Breast epithelium (tissue), 4 donors: Measurements from ENCODE around the gene PAPSS1. TPM values are rescaled to one million over a fixed set of nuclear protein-coding genes. Genes with fewer than 3 reads are reported as not detected.

Source experiments
- DNase-seq, 2 donors: peaks; one replicate each; pipeline ENCODE4 v3.0.0-alpha.2; 2019; ENCODE audit warnings: low spot score in 2 of 2
- H3K27ac ChIP-seq, 2 donors: fragments of 200-600 bp; sonication (generic) in 1 of 2; one replicate each; pipeline ENCODE4 v1.5.1; 2016 to 2019; ENCODE audit warnings: mild to moderate bottlenecking in 1 of 2
- H3K27me3 ChIP-seq, 2 donors: fragments of 200-600 bp; sonication (generic) in 1 of 2; one replicate each; pipeline versions ENCODE4 v1.5.1 to v1.6.0; 2017 to 2019; ENCODE audit warnings: control low read depth in 1 of 2, mild to moderate bottlenecking in 1 of 2
- H3K36me3 ChIP-seq: fragments of 200-600 bp; one replicate; pipeline ENCODE4 v1.5.1; 2019
- H3K4me1 ChIP-seq, 2 donors: fragments of 200-600 bp; sonication (generic); one replicate each; pipeline ENCODE4 v1.5.1; 2016 to 2019; ENCODE audit warnings: control low read depth in 1 of 2
- H3K4me3 ChIP-seq, 3 donors: fragments of 200-600 bp; sonication (generic); 1 replicate in 2 of 3; 2 replicates in 1 of 3; pipeline ENCODE4 v1.5.1; 2016 to 2019; ENCODE audit warnings: mild to moderate bottlenecking in 3 of 3, moderate library complexity in 2 of 3
- H3K9me3 ChIP-seq, 2 donors: fragments of 200-600 bp; sonication (generic) in 1 of 2; one replicate each; pipeline ENCODE4 v1.5.1; 2016 to 2019; ENCODE audit warnings: control low read depth in 1 of 2
- CTCF ChIP-seq, 3 donors: fragments of 450-650 bp; IDR thresholded peaks; one replicate each; pipeline ENCODE4 v1.5.1; 2016 to 2017; ENCODE audit warnings: antibody characterized with exemption in 3 of 3, mild to moderate bottlenecking in 3 of 3, moderate library complexity in 3 of 3
- POLR2A ChIP-seq: fragments of 450-650 bp; IDR thresholded peaks from one replicate; pipeline ENCODE4 v1.6.1; 2016; ENCODE audit warnings: antibody characterized with exemption, mild to moderate bottlenecking, moderate library complexity
- POLR2AphosphoS5 ChIP-seq, 3 donors: sonication (generic); formaldehyde crosslinking; IDR thresholded peaks; one replicate each; pipeline ENCODE4 v1.6.1; 2017; ENCODE audit warnings: antibody characterized with exemption in 3 of 3
- intact Hi-C: fragments of 100-400 bp; cut with DNase I; formaldehyde crosslinking; loops from one replicate; pipeline ENCODE4 v1.15.1; 2023; ENCODE audit warnings: low total_unique reads
- total RNA-seq, 3 donors: library from RNA; depleted of rRNA; stranded (reverse); fragments of >200 nt; gene quantifications; one replicate each; pipeline ENCODE4 v1.1.0, GENCODE V29; 2016

PAPSS1 gene
- total RNA-seq, 3 donors from 2014 or later, result 40.6 to 65.7 (median 44.2) TPM

- no peak overlapping the region for H3K4me3 ChIP-seq
- no peaks in the 10 kb centered on the region for H3K36me3 ChIP-seq
- intact Hi-C loops, result no loop called here
- H3K9me3 ChIP-seq, result peaks cover 0 to 9% of the 10 kb centered on the region in 2 donors
- no peak overlapping the region for H3K27ac ChIP-seq
- H3K27me3 ChIP-seq, result no peaks in the 10 kb centered on the region
- DNase-seq, result no peak
- no peak for TF ChIP-seq POLR2AphosphoS5 (IDR thresholded peaks at IDR 0.05)
- no peak for TF ChIP-seq POLR2A
- no peak for TF ChIP-seq CTCF (IDR thresholded peaks at IDR 0.05)
- no peaks in the 10 kb centered on the region for H3K4me1 ChIP-seq
Measured at GRCh38 chr4:107579099-107579498, 140.9 kb downstream of the PAPSS1 start.

- intact Hi-C loops, result no loop called here
- Histone ChIP-seq H3K27me3 (no peaks in the 10 kb centered on the region), H3K27ac (no peak overlapping the region), H3K4me3 (no peak overlapping the region), H3K36me3 (no peaks in the 10 kb centered on the region), H3K4me1 (no peaks in the 10 kb centered on the region), H3K9me3 (peaks cover 0 to 4% of the 10 kb centered on the region in 2 donors)
- DNase-seq, result no peak
- no peak for TF ChIP-seq POLR2AphosphoS5 (IDR thresholded peaks at IDR 0.05)
- no peak for TF ChIP-seq CTCF (IDR thresholded peaks at IDR 0.05)
- TF ChIP-seq POLR2A, result no peak
Measured at GRCh38 chr4:107578321-107578720, 141.7 kb downstream of the PAPSS1 start.

GRCh38 chr4:107577743-107578142 is 142.3 kb downstream of the PAPSS1 start:
- Histone ChIP-seq H3K4me1 (no peaks in the 10 kb centered on the region), H3K4me3 (no peak overlapping the region), H3K9me3 (no peaks in the 10 kb centered on the region), H3K36me3 (no peaks in the 10 kb centered on the region), H3K27me3 (no peaks in the 10 kb centered on the region), H3K27ac (no peak overlapping the region)
- DNase-seq, result no peak
- intact Hi-C loops, result no loop called here
- TF ChIP-seq POLR2AphosphoS5 (IDR thresholded peaks at IDR 0.05) (no peak), CTCF (IDR thresholded peaks at IDR 0.05) (no peak), POLR2A (no peak)

- intact Hi-C loops, result no loop called here
- DNase-seq, result no peak
Measured at GRCh38 chr4:107575243-107575642, 144.8 kb downstream of the PAPSS1 start.

GRCh38 chr4:107572281-107572680 is 147.8 kb downstream of the PAPSS1 start:
- no peak overlapping the region for H3K4me3 ChIP-seq
- H3K36me3 ChIP-seq, result no peaks in the 10 kb centered on the region
- H3K27ac ChIP-seq, result no peak overlapping the region
- no peaks in the 10 kb centered on the region for H3K27me3 ChIP-seq
- H3K4me1 ChIP-seq, result no peaks in the 10 kb centered on the region
- H3K9me3 ChIP-seq, result no peaks in the 10 kb centered on the region
- TF ChIP-seq CTCF (IDR thresholded peaks at IDR 0.05), result no peak
- no peak for TF ChIP-seq POLR2AphosphoS5 (IDR thresholded peaks at IDR 0.05)
- no peak for TF ChIP-seq POLR2A
- intact Hi-C loops, result no loop called here
- no peak for DNase-seq

More at GRCh38 chr4:107575243-107575642, 144.8 kb downstream of the PAPSS1 start:
- Histone ChIP-seq H3K36me3 (no peaks in the 10 kb centered on the region), H3K27ac (no peak overlapping the region), H3K4me3 (no peak overlapping the region), H3K27me3 (no peaks in the 10 kb centered on the region), H3K4me1 (no peaks in the 10 kb centered on the region), H3K9me3 (no peaks in the 10 kb centered on the region)
- TF ChIP-seq POLR2AphosphoS5 (IDR thresholded peaks at IDR 0.05), result no peak

GRCh38 chr4:107570952-107571351 is 149.1 kb downstream of the PAPSS1 start:
- no peaks in the 10 kb centered on the region for H3K36me3 ChIP-seq
- no peaks in the 10 kb centered on the region for H3K27me3 ChIP-seq
- H3K27ac ChIP-seq, result no peak overlapping the region
- no peaks in the 10 kb centered on the region for H3K4me1 ChIP-seq
- no peak for TF ChIP-seq CTCF (IDR thresholded peaks at IDR 0.05)
- no peak for TF ChIP-seq POLR2AphosphoS5 (IDR thresholded peaks at IDR 0.05)
- no peak for TF ChIP-seq POLR2A
- intact Hi-C loops, result no loop called here
- no peak for DNase-seq
- no peak overlapping the region for H3K4me3 ChIP-seq
- peaks cover 4 to 9% of the 10 kb centered on the region in 2 donors for H3K9me3 ChIP-seq
